ENCODE results near the gene PADI2. TPM values are rescaled to one million over a fixed set of nuclear protein-coding genes. Genes with fewer than 3 reads are reported as not detected.

The PADI2 gene
- total RNA-seq, 1 donor from 2014 or later, result 0.49 TPM

- no peaks in the 10 kb centered on the region for H3K36me3 Mint-ChIP-seq
- no peak overlapping the region for H3K27ac Mint-ChIP-seq
- H3K4me3 Mint-ChIP-seq, result peak overlapping the region; percentile 49
- no peaks in the 10 kb centered on the region for H3K9me3 Mint-ChIP-seq
- no peaks in the 10 kb centered on the region for H3K27me3 Mint-ChIP-seq (ENCODE audit: low read depth)
- H3K4me1 Mint-ChIP-seq, result peaks cover 18% of the 10 kb centered on the region
- DNase-seq (ENCODE audit: low spot score in 2 of 2, unreplicated experiment in 2 of 2), result no peak
- no peak for TF ChIP-seq CTCF (IDR thresholded peaks at IDR 0.05; ENCODE audit: unreplicated experiment)
Measured at GRCh38 chr1:17052641-17053040, 66.6 kb downstream of the PADI2 start.

- Mint-ChIP-seq H3K27ac (no peak overlapping the region), H3K27me3 (ENCODE audit: low read depth) (no peaks in the 10 kb centered on the region), H3K9me3 (no peaks in the 10 kb centered on the region), H3K4me1 (peaks cover 18% of the 10 kb centered on the region), H3K36me3 (no peaks in the 10 kb centered on the region), H3K4me3 (no peak overlapping the region)
- TF ChIP-seq CTCF (IDR thresholded peaks at IDR 0.05; ENCODE audit: unreplicated experiment), result no peak
- DNase-seq (ENCODE audit: low spot score in 2 of 2, unreplicated experiment in 2 of 2), result no peak
Measured at GRCh38 chr1:17052038-17052437, 67.2 kb downstream of the PADI2 start.

- no peaks in the 10 kb centered on the region for H3K9me3 Mint-ChIP-seq
- H3K4me3 Mint-ChIP-seq, result no peak overlapping the region
- no peak for TF ChIP-seq CTCF (IDR thresholded peaks at IDR 0.05; ENCODE audit: unreplicated experiment)
- no peaks in the 10 kb centered on the region for H3K27me3 Mint-ChIP-seq (ENCODE audit: low read depth)
- peaks cover 15% of the 10 kb centered on the region for H3K4me1 Mint-ChIP-seq
- H3K36me3 Mint-ChIP-seq, result peaks cover 7% of the 10 kb centered on the region
- DNase-seq (ENCODE audit: low spot score in 2 of 2, unreplicated experiment in 2 of 2), result no peak
- no peak overlapping the region for H3K27ac Mint-ChIP-seq
Measured at GRCh38 chr1:17047924-17048323, 71.3 kb downstream of the PADI2 start.

- H3K9me3 Mint-ChIP-seq, result no peaks in the 10 kb centered on the region
Measured at GRCh38 chr1:17046334-17046657, 73.0 kb downstream of the PADI2 start.

GRCh38 chr1:17045634-17046333 lies 73.5 kb downstream of the PADI2 start:
- peak overlapping the region; percentile 55 for H3K4me3 Mint-ChIP-seq
- no peaks in the 10 kb centered on the region for H3K9me3 Mint-ChIP-seq
- H3K36me3 Mint-ChIP-seq, result peaks cover 17% of the 10 kb centered on the region
- H3K27me3 Mint-ChIP-seq (ENCODE audit: low read depth), result no peaks in the 10 kb centered on the region
- DNase-seq (ENCODE audit: low spot score in 2 of 2, unreplicated experiment in 2 of 2), result no peak
- H3K4me1 Mint-ChIP-seq, result peaks cover 7% of the 10 kb centered on the region
- peak overlapping the region; percentile 90 for H3K27ac Mint-ChIP-seq
- TF ChIP-seq CTCF (IDR thresholded peaks at IDR 0.05; ENCODE audit: unreplicated experiment), result peak; percentile 70

More at GRCh38 chr1:17046334-17046657, 73.0 kb downstream of the PADI2 start:
- H3K27me3 Mint-ChIP-seq (ENCODE audit: low read depth), result no peaks in the 10 kb centered on the region
- H3K27ac Mint-ChIP-seq, result no peak overlapping the region
- H3K36me3 Mint-ChIP-seq, result peaks cover 15% of the 10 kb centered on the region
- H3K4me3 Mint-ChIP-seq, result no peak overlapping the region
- no peak for TF ChIP-seq CTCF (IDR thresholded peaks at IDR 0.05; ENCODE audit: unreplicated experiment)
- peaks cover 10% of the 10 kb centered on the region for H3K4me1 Mint-ChIP-seq
- no peak for DNase-seq (ENCODE audit: low spot score in 2 of 2, unreplicated experiment in 2 of 2)

Data from mesothelial cell of epicardium (in vitro differentiated cells).